H1 (cell line): ENCODE data around the gene CELA2A. TPM values are rescaled to one million over a fixed set of nuclear protein-coding genes. Genes with fewer than 3 reads are reported as not detected.

Experiments
- CTCF ChIA-PET: fragments of 300-600 bp; sonication (Branson Sonifier 250); formaldehyde crosslinking; loops from one replicate; lab custom pipeline; 2021; ENCODE audit not compliant: partially characterized antibody; lab: Charles Lee
- POLR2A ChIA-PET: fragments of 300-600 bp; sonication (Branson Sonifier 250); formaldehyde crosslinking; loops from one replicate; lab custom pipeline; 2021; ENCODE audit warnings: inconsistent platforms; ENCODE audit not compliant: partially characterized antibody; lab: Charles Lee
- DNase-seq, 2 experiments: peaks; one replicate each; pipeline versions ENCODE4 v3.0.0 to v3.0.0-alpha.2; 2010 to 2022; ENCODE audit warnings: low spot score in 2 of 2, low read depth in 1 of 2, mixed read lengths in 1 of 2
- FAIRE-seq: peaks from 2 replicates; lab custom pipeline; 2011; peaks lifted over from hg19 to GRCh38; lab: Jason Lieb, UNC
- H2AFZ ChIP-seq: 2 replicates; pipeline ENCODE4 v1.8.1; 2012; ENCODE audit warnings: low read length, inconsistent platforms
- H2AK5ac ChIP-seq: 2 replicates; pipeline ENCODE4 v1.6.1; 2013; ENCODE audit warnings: low read depth, low read length
- H2BK120ac ChIP-seq: replicated peaks from 2 replicates; pipeline ENCODE3; 2013; ENCODE audit warnings: low read depth, low read length, inconsistent platforms
- H2BK12ac ChIP-seq: 2 replicates; pipeline ENCODE4 v1.6.1; 2013; ENCODE audit warnings: low read depth, low read length
- H2BK15ac ChIP-seq: 2 replicates; pipeline ENCODE4 v1.6.1; 2013; ENCODE audit warnings: low read length
- H2BK20ac ChIP-seq: 2 replicates; pipeline ENCODE4 v1.6.1; 2013; ENCODE audit warnings: low read length
- H2BK5ac ChIP-seq: 2 replicates; pipeline ENCODE4 v1.6.1; 2013; ENCODE audit warnings: low read depth, low read length
- H3K14ac ChIP-seq: 2 replicates; pipeline ENCODE4 v1.6.1; 2013; ENCODE audit warnings: inconsistent platforms; ENCODE audit not compliant: insufficient read length
- H3K18ac ChIP-seq: 2 replicates; pipeline ENCODE4 v1.6.1; 2013; ENCODE audit warnings: low read length; ENCODE audit errors: extremely low read depth
- H3K23ac ChIP-seq: 2 replicates; pipeline ENCODE4 v1.6.1; 2013; ENCODE audit warnings: inconsistent platforms; ENCODE audit not compliant: insufficient read length
- H3K23me2 ChIP-seq: 2 replicates; pipeline ENCODE4 v1.6.1; 2013; ENCODE audit warnings: low read depth, low read length
- H3K27ac ChIP-seq: 2 replicates; pipeline ENCODE4 v1.6.1; 2011; ENCODE audit warnings: low read depth, low read length, inconsistent platforms
- H3K27me3 ChIP-seq, 4 experiments: replicated peaks in 1 of 4; 1 replicate in 1 of 4; 2 replicates in 3 of 4; pipeline versions ENCODE4 v1.6.1 to v1.8.1; 2011 to 2013; ENCODE audit warnings: low read length in 3 of 4, mild to moderate bottlenecking in 3 of 4, inconsistent platforms in 2 of 4, mixed read lengths in 2 of 4, moderate library complexity in 1 of 4; ENCODE audit not compliant: control insufficient read depth in 3 of 4, insufficient read depth in 3 of 4; ENCODE audit errors: extremely low read depth in 1 of 4
- H3K36me3 ChIP-seq, 4 experiments: 2 replicates each; pipeline versions ENCODE4 v1.6.1 to v1.8.1; 2011 to 2013; ENCODE audit warnings: mild to moderate bottlenecking in 4 of 4, low read length in 3 of 4, moderate library complexity in 2 of 4, control low read depth in 1 of 4, inconsistent platforms in 1 of 4; ENCODE audit not compliant: insufficient read depth in 4 of 4, control insufficient read depth in 2 of 4
- H3K4ac ChIP-seq: replicated peaks from 2 replicates; pipeline ENCODE3; 2013; ENCODE audit warnings: low read length, low read depth, mixed read lengths, inconsistent platforms; ENCODE audit not compliant: insufficient read length
- H3K4me1 ChIP-seq, 4 experiments: replicated peaks in 1 of 4; 1 replicate in 1 of 4; 2 replicates in 3 of 4; pipeline versions ENCODE4 v1.6.1 to v1.8.1; 2011 to 2013; ENCODE audit warnings: low read length in 3 of 4, inconsistent platforms in 2 of 4, mixed read lengths in 1 of 4; ENCODE audit not compliant: insufficient read depth in 4 of 4, control insufficient read depth in 3 of 4
- H3K4me2 ChIP-seq, 2 experiments: 2 replicates each; pipeline versions ENCODE4 v1.6.1 to v1.8.1; 2011 to 2013; ENCODE audit warnings: low read depth in 2 of 2, low read length in 2 of 2, control low read depth in 1 of 2, inconsistent platforms in 1 of 2, mild to moderate bottlenecking in 1 of 2; ENCODE audit not compliant: insufficient read depth in 1 of 2
- H3K4me3 ChIP-seq, 4 experiments: fragments of 200-600, 300-600 bp in 1 of 4; sonication (generic), shearing (Covaris generic), sonication (Bioruptor Twin) in 1 of 4; 2 replicates each; pipeline versions ENCODE4 v1.5.1 to v1.8.1; 2011 to 2016; ENCODE audit warnings: low read length in 4 of 4, low read depth in 3 of 4, control low read depth in 2 of 4, inconsistent platforms in 2 of 4, mild to moderate bottlenecking in 2 of 4, mixed read lengths in 1 of 4, moderate library complexity in 1 of 4; ENCODE audit not compliant: insufficient read depth in 2 of 4; ENCODE audit errors: extremely low read depth in 1 of 4
- H3K56ac ChIP-seq: replicated peaks from 2 replicates; pipeline ENCODE3; 2013; ENCODE audit warnings: low read depth, mild to moderate bottlenecking, mixed read lengths, low read length, inconsistent platforms; ENCODE audit not compliant: insufficient read length
- H3K79me1 ChIP-seq: 2 replicates; pipeline ENCODE4 v1.6.1; 2013; ENCODE audit warnings: low read depth, low read length, control low read depth
- H3K79me2 ChIP-seq, 2 experiments: 2 replicates each; pipeline versions ENCODE4 v1.6.1 to v1.8.1; 2012 to 2013; ENCODE audit warnings: low read length in 2 of 2, mild to moderate bottlenecking in 2 of 2, inconsistent platforms in 1 of 2; ENCODE audit not compliant: insufficient read depth in 2 of 2, control insufficient read depth in 1 of 2
- H3K9ac ChIP-seq, 4 experiments: replicated peaks in 1 of 4; 1 replicate in 1 of 4; 2 replicates in 3 of 4; pipeline versions ENCODE4 v1.6.1 to v1.8.1; 2011 to 2013; ENCODE audit warnings: low read depth in 3 of 4, low read length in 3 of 4, control low read depth in 2 of 4, mild to moderate bottlenecking in 2 of 4, moderate library complexity in 2 of 4, inconsistent platforms in 1 of 4; ENCODE audit errors: extremely low read depth in 1 of 4
- H3K9me3 ChIP-seq, 2 experiments: 2 replicates each; pipeline versions ENCODE4 v1.6.1 to v1.8.1; 2012 to 2013; ENCODE audit warnings: mild to moderate bottlenecking in 2 of 2, moderate library complexity in 2 of 2, control low read depth in 1 of 2, inconsistent platforms in 1 of 2, low read depth in 1 of 2, low read length in 1 of 2, mixed read lengths in 1 of 2; ENCODE audit not compliant: insufficient read depth in 2 of 2
- H4K20me1 ChIP-seq, 2 experiments: replicated peaks in 1 of 2; 2 replicates each; pipeline versions ENCODE3 to v1.8.1; 2011 to 2013; ENCODE audit warnings: inconsistent platforms in 2 of 2, low read length in 2 of 2, mild to moderate bottlenecking in 1 of 2; ENCODE audit not compliant: insufficient read depth in 2 of 2, control insufficient read depth in 1 of 2
- H4K5ac ChIP-seq: 2 replicates; pipeline ENCODE4 v1.6.1; 2013; ENCODE audit warnings: low read length, low read depth, mixed read lengths, inconsistent platforms; ENCODE audit not compliant: insufficient read length
- H4K8ac ChIP-seq: 2 replicates; pipeline ENCODE4 v1.8.0; 2013; ENCODE audit warnings: mild to moderate bottlenecking, moderate library complexity, low read length, inconsistent platforms; ENCODE audit not compliant: insufficient read depth; ENCODE audit errors: extremely low read depth
- H4K91ac ChIP-seq: replicated peaks from 2 replicates; pipeline ENCODE3; 2013; ENCODE audit warnings: low read length, mixed read lengths, inconsistent platforms; ENCODE audit not compliant: insufficient read length
- BACH1 ChIP-seq: IDR thresholded peaks from 2 replicates; pipeline ENCODE4 v1.6.1; 2012; ENCODE audit warnings: low read length, improper control_type of control experiment
- CHD2 ChIP-seq: IDR thresholded peaks from 2 replicates; pipeline ENCODE4 v1.6.1; 2012; ENCODE audit warnings: low read length, improper control_type of control experiment
- EGR1 ChIP-seq: IDR thresholded peaks from 2 replicates; pipeline ENCODE4 v1.6.1; 2011; ENCODE audit warnings: low read depth, low read length, borderline replicate concordance
- HDAC2 ChIP-seq, 2 experiments: fragments of 300-600 bp in 1 of 2; sonication (generic) in 1 of 2; IDR thresholded peaks; 2 replicates each; pipeline ENCODE4 v1.6.1; 2011 to 2012; ENCODE audit warnings: low read depth in 2 of 2, low read length in 2 of 2, mild to moderate bottlenecking in 2 of 2, moderate library complexity in 2 of 2, borderline replicate concordance in 1 of 2, inconsistent platforms in 1 of 2
- HDAC6 ChIP-seq: IDR thresholded peaks from one replicate; pipeline ENCODE4 v1.7.1; 2012; ENCODE audit warnings: low read depth, mild to moderate bottlenecking, inconsistent platforms, low read length, moderate library complexity
- JUN ChIP-seq: IDR thresholded peaks from 2 replicates; pipeline ENCODE4 v1.6.1; 2011; ENCODE audit warnings: low read depth, mild to moderate bottlenecking, improper control_type of control experiment, low read length
- MAFK ChIP-seq: IDR thresholded peaks from 2 replicates; pipeline ENCODE4 v1.6.1; 2012; ENCODE audit warnings: low read depth, mild to moderate bottlenecking, improper control_type of control experiment, low read length
- RBBP5 ChIP-seq: IDR thresholded peaks from 2 replicates; pipeline ENCODE4 v1.7.1; 2012; ENCODE audit warnings: low read depth, mild to moderate bottlenecking, inconsistent platforms, low read length, moderate library complexity, borderline replicate concordance
- SIN3A ChIP-seq, 2 experiments: IDR thresholded peaks in 1 of 2; conservative IDR thresholded peaks in 1 of 2; 2 replicates each; pipeline ENCODE4 v1.6.1; 2011 to 2012; ENCODE audit warnings: low read length in 2 of 2, improper control_type of control experiment in 1 of 2, low read depth in 1 of 2, mild to moderate bottlenecking in 1 of 2
- SP4 ChIP-seq: IDR thresholded peaks from 2 replicates; pipeline ENCODE4 v1.6.1; 2012; ENCODE audit warnings: low read length, inconsistent platforms
- TBP ChIP-seq: IDR thresholded peaks from 2 replicates; pipeline ENCODE4 v1.6.1; 2011; ENCODE audit warnings: low read depth, low read length, improper control_type of control experiment
- USF2 ChIP-seq: IDR thresholded peaks from 2 replicates; pipeline ENCODE4 v1.6.1; 2011; ENCODE audit warnings: low read length, improper control_type of control experiment
- YY1 ChIP-seq: IDR thresholded peaks from 2 replicates; pipeline ENCODE4 v1.6.1; 2011; ENCODE audit warnings: low read depth, mild to moderate bottlenecking, low read length
- WGBS, 2 experiments: shearing (Covaris generic) in 1 of 2; methylation state at CpG; one replicate each; pipeline versions ENCODE4 v1.1.6 to v1.1.7; 2013 to 2015; ENCODE audit warnings: low lambda C conversion rate in 2 of 2, mixed read lengths in 2 of 2, inconsistent platforms in 1 of 2, low coverage in 1 of 2, missing lambda C conversion rate in 1 of 2; ENCODE audit not compliant: insufficient replicate concordance in 2 of 2, insufficient coverage in 1 of 2, insufficient read length in 1 of 2; ENCODE audit errors: extremely low coverage in 1 of 2, missing lambda C conversion rate in 1 of 2; 5-methylcytosine and 5-hydroxymethylcytosine counted together
- polyA plus RNA-seq, 7 experiments: library from polyadenylated mRNA; depleted of rRNA in 3 of 7; stranded (reverse) in 5 of 7; unstranded in 2 of 7; fragments of >200 nt in 5 of 7; fragments of 200-250 nt in 2 of 7; gene quantifications; 1 replicate in 5 of 7; 2 replicates in 1 of 7; 4 replicates in 1 of 7; pipeline versions ENCODE4 v1.2.1 to v1.2.3, GENCODE V29; 2011 to 2013; ENCODE audit warnings: missing spikeins in 2 of 7, mixed read lengths in 2 of 7
- total RNA-seq: library from RNA; stranded (reverse); fragmentation: NEBNext Ultra II Directional; extraction: Animal tissue kit (Norgen Biotek cat#: 25700); gene quantifications from 2 replicates; pipeline ENCODE4 v1.2.1, GENCODE V29; 2021

Gene CELA2A
- total and polyA plus RNA-seq, 2 of the 8 experiments (the other 6 are each of a cell fraction or from before 2014, with no cell fraction given), result not detected

GRCh38 chr1:15410884-15411245 lies 45.7 kb upstream of the CELA2A start:
- peak overlapping the region; percentile 51 to 78 (median 64) for H3K4me3 ChIP-seq
- no peaks in the 10 kb centered on the region; the same call in 1 of the 2 replicates for H3K79me1 ChIP-seq
- H3K14ac ChIP-seq, result no peak overlapping the region
- POLR2A ChIA-PET, result interaction anchor here (1.7 kb wide), 1 partner anchor 13 kb away, joined by 5 read pairs; no protein-coding TSS in a partner anchor
- H3K9me3 ChIP-seq, result no peaks in the 10 kb centered on the region
- H3K9ac ChIP-seq, result 0 out of 7 replicates have a peak overlapping the region, but pooled peaks of 1 of the 4 experiments have one; percentile 11
- H3K18ac ChIP-seq, result no peak overlapping the region; the same call in 1 of the 2 replicates
- H3K23me2 ChIP-seq, result peaks cover 8% of the 10 kb centered on the region
- no peak overlapping the region for H3K23ac ChIP-seq
- FAIRE-seq (no peak), DNase-seq (no peak)
- H2AFZ ChIP-seq, result no peak overlapping the region
- H4K91ac ChIP-seq, result no peak overlapping the region
- H2AK5ac ChIP-seq, result no peak overlapping the region
- CTCF ChIA-PET, result interaction anchor here (3.3 kb wide), 1 partner anchor 21 kb away, joined by 15 read pairs; no protein-coding TSS in a partner anchor
- WGBS, 2 experiments, result 71% methylated on average over 4 of the region's 11 CpGs; no CpG with 5 or more reads in 1 of the 2 experiments
- H3K36me3 ChIP-seq, result no peaks in the 10 kb centered on the region
- peaks cover 0 to 20% (median 4%) of the 10 kb centered on the region in 4 experiments; a peak in 6 of 7 replicates for H3K4me1 ChIP-seq
- H2BK5ac ChIP-seq, result no peak overlapping the region
- peak overlapping the region; percentile 4 for H3K4ac ChIP-seq
- H3K56ac ChIP-seq, result no peak overlapping the region
- no peaks in the 10 kb centered on the region for H3K79me2 ChIP-seq
- no peak overlapping the region for H3K27ac ChIP-seq
- no peak overlapping the region for H4K5ac ChIP-seq
- no peak overlapping the region for H4K8ac ChIP-seq
- peak overlapping the region; percentile 75; the same call in 1 of the 2 replicates for H2BK12ac ChIP-seq
- peaks cover 0 to 19% (median 14%) of the 10 kb centered on the region in 4 experiments; a peak in 6 of 7 replicates for H3K27me3 ChIP-seq
- peaks cover 2 to 7% of the 10 kb centered on the region in 2 experiments for H4K20me1 ChIP-seq
- H2BK120ac ChIP-seq, result no peak overlapping the region
- H2BK15ac ChIP-seq, result 0 out of 2 replicates have a peak overlapping the region, but pooled peaks have one; percentile 72
- H3K4me2 ChIP-seq, result peak overlapping the region; percentile 85 to 93
- H2BK20ac ChIP-seq, result no peak overlapping the region
- TF ChIP-seq CHD2, result no peak
- no peak for TF ChIP-seq RBBP5
- TF ChIP-seq USF2, result no peak
- no peak for TF ChIP-seq SIN3A (conservative IDR thresholded peaks at IDR 0.05 in 1 of 2, IDR thresholded peaks at IDR 0.05 in 1 of 2; ENCODE audit: low read depth in 1 of 2, low read length in 2 of 2)
- no peak for TF ChIP-seq MAFK
- no peak for TF ChIP-seq YY1
- no peak for TF ChIP-seq JUN
- no peak for TF ChIP-seq TBP
- no peak for TF ChIP-seq BACH1
- TF ChIP-seq SP4, result no peak
- TF ChIP-seq EGR1, result no peak
- no peak for TF ChIP-seq HDAC6
- no peak for TF ChIP-seq HDAC2 (IDR thresholded peaks at IDR 0.05; ENCODE audit: borderline replicate concordance in 1 of 2, low read depth in 2 of 2, low read length in 2 of 2)
